HCT116 (cell line): ENCODE data around the gene FAM180A. TPM values are rescaled to one million over a fixed set of nuclear protein-coding genes. Genes with fewer than 3 reads are reported as not detected.

Source experiments
- ATAC-seq: fragments of 200-7000 bp; cut with Tn5 transposase; 2 replicates; pipeline ENCODE4 v1.9.1; 2020; ENCODE audit warnings: mild to moderate bottlenecking, moderate library complexity
- BruUV-seq: library from RNA; stranded (reverse); fragments of 400-500 nt; replicated peaks from 2 replicates; lab custom pipeline; 2021; lab: Mats Ljungman, UMichigan
- CTCF ChIA-PET: fragments of 300-600 bp; sonication (Branson Sonifier 250); formaldehyde crosslinking; loops from one replicate; lab custom pipeline; 2021; ENCODE audit warnings: antibody characterized with exemption; lab: Charles Lee
- POLR2A ChIA-PET: fragments of 300-600, 350-600 bp; sonication (Branson Sonifier 250); formaldehyde crosslinking; loops from one replicate; lab custom pipeline; 2021; ENCODE audit warnings: antibody characterized with exemption; lab: Charles Lee
- RAD21 ChIA-PET, 2 experiments: fragments of 300-600 bp; sonication (Branson Sonifier 250); formaldehyde crosslinking; loops; one replicate each; lab custom pipeline; 2023; ENCODE audit warnings: low total read pairs in 2 of 2; ENCODE audit not compliant: uncharacterized antibody in 2 of 2, unreplicated experiment in 2 of 2, low non-redundant PET in 1 of 2; lab: Charles Lee
- DNase-seq: peaks from one replicate; pipeline ENCODE4 v3.0.0-alpha.2; 2010; ENCODE audit warnings: low read depth, low spot score
- H2AFZ ChIP-seq: fragments of 200-600 bp; shearing (Covaris generic), sonication (generic); 2 replicates; pipeline ENCODE4 v1.6.1; 2017; ENCODE audit warnings: low read depth, mixed run types, mixed read lengths, antibody characterized with exemption, low read length; ENCODE audit not compliant: poor library complexity, severe bottlenecking
- H3K27ac ChIP-seq: 2 replicates; pipeline ENCODE4 v1.5.1; 2012; ENCODE audit warnings: low read depth, low read length
- H3K27me3 ChIP-seq: fragments of 200-600 bp; sonication (generic); 2 replicates; pipeline ENCODE4 v1.6.1; 2016; ENCODE audit warnings: mixed run types, low read length, mixed read lengths; ENCODE audit not compliant: insufficient read depth
- H3K36me3 ChIP-seq, 2 experiments: fragments of 200-500 bp in 1 of 2; fragments of 200-600 bp in 1 of 2; sonication (Bioruptor generic) in 1 of 2; sonication (generic) in 1 of 2; 2 replicates each; pipeline versions ENCODE4 v1.5.1 to v1.6.1; 2014 to 2016; ENCODE audit warnings: low read length in 2 of 2, inconsistent platforms in 1 of 2, mixed read lengths in 1 of 2, mixed run types in 1 of 2; ENCODE audit not compliant: insufficient read depth in 2 of 2, control insufficient read depth in 1 of 2
- H3K4me1 ChIP-seq, 2 experiments: fragments of 200-600 bp in 1 of 2; sonication (generic) in 1 of 2; 2 replicates each; pipeline versions ENCODE4 v1.5.1 to v1.6.1; 2012 to 2017; ENCODE audit warnings: low read length in 2 of 2, inconsistent platforms in 1 of 2, mild to moderate bottlenecking in 1 of 2, mixed read lengths in 1 of 2, mixed run types in 1 of 2, moderate library complexity in 1 of 2; ENCODE audit not compliant: insufficient read depth in 2 of 2, control insufficient read depth in 1 of 2
- H3K4me2 ChIP-seq: fragments of 200-600 bp; sonication (generic); 2 replicates; pipeline ENCODE4 v1.6.1; 2017; ENCODE audit warnings: mixed run types, low read length, mixed read lengths
- H3K4me3 ChIP-seq, 2 experiments: fragments of 200-600 bp in 1 of 2; sonication (generic) in 1 of 2; replicated peaks in 1 of 2; 2 replicates each; pipeline ENCODE4 v1.5.1; 2011 to 2016; ENCODE audit warnings: low read length in 2 of 2, control low read depth in 1 of 2, low read depth in 1 of 2, mild to moderate bottlenecking in 1 of 2, mixed read lengths in 1 of 2, mixed run types in 1 of 2
- H3K79me2 ChIP-seq: fragments of 200-600 bp; sonication (generic); 2 replicates; pipeline ENCODE4 v1.6.1; 2017; ENCODE audit warnings: mild to moderate bottlenecking, mixed run types, low read length, moderate library complexity, mixed read lengths; ENCODE audit not compliant: insufficient read depth
- H3K9ac ChIP-seq: fragments of 200-600 bp; sonication (generic); 2 replicates; pipeline ENCODE4 v1.6.1; 2016; ENCODE audit warnings: low read length, mixed read lengths
- H3K9me2 ChIP-seq: fragments of 200-600 bp; sonication (generic), shearing (Covaris generic); 2 replicates; pipeline ENCODE4 v1.6.1; 2017; ENCODE audit warnings: mixed run types, mild to moderate bottlenecking, moderate library complexity; ENCODE audit not compliant: insufficient read depth
- H3K9me3 ChIP-seq, 2 experiments: fragments of 200-500 bp in 1 of 2; fragments of 200-600 bp in 1 of 2; sonication (Bioruptor generic) in 1 of 2; sonication (generic) in 1 of 2; 2 replicates each; pipeline ENCODE4 v1.6.1; 2014 to 2017; ENCODE audit warnings: low read length in 2 of 2, mixed read lengths in 2 of 2, inconsistent platforms in 1 of 2, low read depth in 1 of 2, mild to moderate bottlenecking in 1 of 2, mixed run types in 1 of 2, moderate library complexity in 1 of 2; ENCODE audit not compliant: control insufficient read depth in 1 of 2, insufficient read depth in 1 of 2
- H4K20me1 ChIP-seq: fragments of 200-600 bp; sonication (generic), shearing (Covaris generic); 2 replicates; pipeline ENCODE4 v1.6.1; 2017; ENCODE audit warnings: mixed run types, mild to moderate bottlenecking, moderate library complexity; ENCODE audit not compliant: insufficient read depth
- ATF3 ChIP-seq: IDR thresholded peaks from 2 replicates; pipeline ENCODE4 v1.6.1; 2012
- CEBPB ChIP-seq: IDR thresholded peaks from 2 replicates; pipeline ENCODE4 v1.6.1; 2012; ENCODE audit warnings: low read depth
- CTCF ChIP-seq, 3 experiments: fragments of 200-600 bp in 1 of 3; sonication (generic) in 1 of 3; IDR thresholded peaks in 2 of 3; conservative IDR thresholded peaks in 1 of 3; 2 replicates each; pipeline ENCODE4 v1.5.1; 2012 to 2017; ENCODE audit warnings: low read depth in 2 of 3, low read length in 2 of 3, antibody characterized with exemption in 1 of 3, borderline replicate concordance in 1 of 3, control low read depth in 1 of 3, mild to moderate bottlenecking in 1 of 3, mixed read lengths in 1 of 3, mixed run types in 1 of 3, moderate library complexity in 1 of 3; ENCODE audit not compliant: insufficient read depth in 1 of 3
- EGR1 ChIP-seq: IDR thresholded peaks from 2 replicates; pipeline ENCODE4 v1.6.1; 2012; ENCODE audit warnings: low read depth
- EZH2phosphoT487 ChIP-seq: fragments of 200-600 bp; IDR thresholded peaks from 2 replicates; pipeline ENCODE4 v1.6.1; 2018; ENCODE audit warnings: antibody characterized with exemption, borderline replicate concordance
- POLR2A ChIP-seq: IDR thresholded peaks from 2 replicates; pipeline ENCODE4 v1.7.0; 2011; ENCODE audit warnings: borderline replicate concordance; ENCODE audit not compliant: insufficient read depth, insufficient read length; ENCODE audit errors: extremely low read depth
- RAD21 ChIP-seq: IDR thresholded peaks from 2 replicates; pipeline ENCODE4 v1.6.1; 2012; ENCODE audit warnings: low read depth, mild to moderate bottlenecking
- SP1 ChIP-seq: IDR thresholded peaks from 2 replicates; pipeline ENCODE4 v1.6.1; 2012; ENCODE audit warnings: low read depth
- SRF ChIP-seq: IDR thresholded peaks from 2 replicates; pipeline ENCODE4 v1.6.1; 2012; ENCODE audit warnings: low read depth
- TCF7L2 ChIP-seq: IDR thresholded peaks from 2 replicates; pipeline ENCODE4 v1.7.0; 2011; ENCODE audit warnings: borderline replicate concordance, inconsistent platforms; ENCODE audit not compliant: insufficient read depth, insufficient read length; ENCODE audit errors: extremely low read depth
- intact Hi-C: fragments of 100-400 bp; cut with micrococcal nuclease; formaldehyde crosslinking; loops from 2 replicates; pipeline ENCODE4 v1.10.0; 2022
- total RNA-seq: library from RNA; stranded (reverse); gene quantifications from one replicate; pipeline ENCODE4 v1.2.1, GENCODE V29; 2021; ENCODE audit not compliant: unreplicated experiment
- TF ChIP-seq, protein P1 (sequence below): IDR thresholded peaks from 2 replicates; pipeline ENCODE4 v1.6.1; 2011; ENCODE audit warnings: mild to moderate bottlenecking, low read length, moderate library complexity; ENCODE audit not compliant: insufficient replicate concordance; ENCODE audit errors: extremely low read depth

FAM180A gene
- total RNA-seq, 1 experiment from 2014 or later, result 0.59 TPM

- POLR2A ChIA-PET, result no interaction called here
- RAD21 ChIA-PET, result no interaction called here
- no peak overlapping the region for H3K9ac ChIP-seq
- no peak for TF ChIP-seq EZH2phosphoT487
- TF ChIP-seq CTCF (IDR thresholded peaks at IDR 0.05 in 2 of 3, conservative IDR thresholded peaks at IDR 0.05 in 1 of 3; ENCODE audit: borderline replicate concordance in 1 of 3, insufficient read depth in 1 of 3, low read depth in 2 of 3, low read length in 2 of 3), result no peak
- TF ChIP-seq SP1, result no peak
- TF ChIP-seq EGR1, result no peak
- TF ChIP-seq CEBPB, result no peak
- no peak for TF ChIP-seq SRF
- TF ChIP-seq, all 23 proteins: peak for 0
- no peak for DNase-seq
- Histone ChIP-seq H3K9me3 (no peaks in the 10 kb centered on the region), H3K4me1 (no peaks in the 10 kb centered on the region), H3K36me3 (no peaks in the 10 kb centered on the region; a peak in 1 of 4 replicates), H4K20me1 (no peaks in the 10 kb centered on the region), H3K79me2 (0 out of 2 replicates have a peak, but pooled peaks cover 5% of the 10 kb centered on the region), H3K9me2 (no peaks in the 10 kb centered on the region), H3K27ac (no peak overlapping the region), H3K27me3 (no peaks in the 10 kb centered on the region), H2AFZ (no peak overlapping the region), H3K4me3 (no peak overlapping the region), H3K4me2 (no peak overlapping the region)
- CTCF ChIA-PET, result no interaction called here
- intact Hi-C loops, result no loop called here
- no peak for ATAC-seq
- BruUV-seq, result no TSS peak
Observed at GRCh38 chr7:135684136-135684535, 64.5 kb downstream of the FAM180A start.

DNA sequence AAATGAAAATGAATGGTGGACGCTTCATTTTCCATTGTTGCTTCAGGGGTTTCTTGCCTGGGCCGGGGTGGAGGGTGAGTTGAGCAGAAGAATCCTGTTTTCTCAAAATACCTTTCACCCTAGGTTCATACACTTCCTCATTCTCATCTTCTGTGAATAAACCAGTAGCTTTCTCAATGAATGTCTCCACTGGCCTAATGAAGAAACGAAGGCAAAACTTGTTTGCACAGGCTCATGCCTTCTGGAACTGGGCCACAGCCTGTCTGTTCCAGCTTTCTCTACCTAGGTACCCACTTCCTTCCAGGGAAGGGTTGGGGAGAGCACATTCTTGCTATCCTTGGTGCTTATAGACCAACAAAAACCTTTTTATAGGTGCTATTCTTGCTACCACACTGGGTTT, 65.0 kb downstream of the FAM180A start:
- no peak overlapping the region for H3K9ac ChIP-seq
- ATAC-seq (no peak), DNase-seq (no peak)
- ChIA-PET POLR2A (no interaction called here), RAD21 (no interaction called here), CTCF (interaction anchor here (1.5 kb wide), 1 partner anchor 11 kb away, joined by 6 read pairs; no protein-coding TSS in a partner anchor)
- 0 out of 2 replicates have a peak, but pooled peaks cover 7% of the 10 kb centered on the region for H3K79me2 ChIP-seq
- no peaks in the 10 kb centered on the region; a peak in 1 of 4 replicates for H3K36me3 ChIP-seq
- H3K9me3 ChIP-seq, result no peaks in the 10 kb centered on the region
- no peak overlapping the region for H3K4me3 ChIP-seq
- H3K4me2 ChIP-seq, result no peak overlapping the region
- H3K4me1 ChIP-seq, result no peaks in the 10 kb centered on the region
- H4K20me1 ChIP-seq, result no peaks in the 10 kb centered on the region
- no peak overlapping the region for H3K27ac ChIP-seq
- H3K27me3 ChIP-seq, result no peaks in the 10 kb centered on the region
- TF ChIP-seq ATF3, result no peak
- no peak for TF ChIP-seq CEBPB
- no peak for TF ChIP-seq SRF
- no peak for TF ChIP-seq TCF7L2
- TF ChIP-seq, protein P1, sequence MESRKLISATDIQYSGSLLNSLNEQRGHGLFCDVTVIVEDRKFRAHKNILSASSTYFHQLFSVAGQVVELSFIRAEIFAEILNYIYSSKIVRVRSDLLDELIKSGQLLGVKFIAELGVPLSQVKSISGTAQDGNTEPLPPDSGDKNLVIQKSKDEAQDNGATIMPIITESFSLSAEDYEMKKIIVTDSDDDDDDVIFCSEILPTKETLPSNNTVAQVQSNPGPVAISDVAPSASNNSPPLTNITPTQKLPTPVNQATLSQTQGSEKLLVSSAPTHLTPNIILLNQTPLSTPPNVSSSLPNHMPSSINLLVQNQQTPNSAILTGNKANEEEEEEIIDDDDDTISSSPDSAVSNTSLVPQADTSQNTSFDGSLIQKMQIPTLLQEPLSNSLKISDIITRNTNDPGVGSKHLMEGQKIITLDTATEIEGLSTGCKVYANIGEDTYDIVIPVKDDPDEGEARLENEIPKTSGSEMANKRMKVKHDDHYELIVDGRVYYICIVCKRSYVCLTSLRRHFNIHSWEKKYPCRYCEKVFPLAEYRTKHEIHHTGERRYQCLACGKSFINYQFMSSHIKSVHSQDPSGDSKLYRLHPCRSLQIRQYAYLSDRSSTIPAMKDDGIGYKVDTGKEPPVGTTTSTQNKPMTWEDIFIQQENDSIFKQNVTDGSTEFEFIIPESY, result no peak
- no peak for TF ChIP-seq POLR2A
- no peak for TF ChIP-seq EGR1
- no peak for TF ChIP-seq RAD21
- no TSS peak for BruUV-seq
- intact Hi-C loops, result no loop called here
- H3K9me2 ChIP-seq, result no peaks in the 10 kb centered on the region
- H2AFZ ChIP-seq, result no peak overlapping the region
